Neutrophil (primary cell): Measurements from ENCODE around the gene PDP2.
"Not testable (repeated sequence)": the region's sequence is repeated elsewhere in the genome, so short reads cannot be mapped to it uniquely, and the experiment has no call there.

Source experiments
- H3K27ac ChIP-seq: fragments of 200-600 bp; sonication (generic); 2 replicates; pipeline ENCODE4 v1.5.1; 2016; ENCODE audit warnings: mild to moderate bottlenecking, moderate library complexity
- H3K27me3 ChIP-seq: fragments of 200-600 bp; sonication (generic); 2 replicates; pipeline ENCODE4 v1.6.0; 2016; ENCODE audit warnings: mild to moderate bottlenecking
- H3K36me3 ChIP-seq: fragments of 200-600 bp; sonication (generic); 2 replicates; pipeline ENCODE4 v1.5.1; 2017
- H3K4me1 ChIP-seq, 2 experiments: fragments of 200-600 bp in 1 of 2; sonication (generic) in 1 of 2; 1 replicate in 1 of 2; 2 replicates in 1 of 2; pipeline versions ENCODE4 v1.5.1 to v1.6.1; 2013 to 2016; ENCODE audit warnings: low read depth in 1 of 2, low read length in 1 of 2, mild to moderate bottlenecking in 1 of 2, moderate library complexity in 1 of 2; ENCODE audit not compliant: control insufficient read depth in 1 of 2, insufficient read depth in 1 of 2
- H3K4me3 ChIP-seq, 2 experiments: fragments of 200-600 bp in 1 of 2; sonication (generic) in 1 of 2; 1 replicate in 1 of 2; 2 replicates in 1 of 2; pipeline ENCODE4 v1.5.1; 2013 to 2016; ENCODE audit warnings: low read depth in 1 of 2, low read length in 1 of 2, mild to moderate bottlenecking in 1 of 2, moderate library complexity in 1 of 2
- H3K9me3 ChIP-seq: fragments of 200-600 bp; sonication (generic); 2 replicates; pipeline ENCODE4 v1.5.1; 2016
- TF ChIP-seq, protein P1 (sequence below): fragments of 200-600 bp; sonication (generic); IDR thresholded peaks from 2 replicates; pipeline ENCODE4 v1.5.1; 2016; ENCODE audit warnings: antibody characterized with exemption

The PDP2 gene

DNA sequence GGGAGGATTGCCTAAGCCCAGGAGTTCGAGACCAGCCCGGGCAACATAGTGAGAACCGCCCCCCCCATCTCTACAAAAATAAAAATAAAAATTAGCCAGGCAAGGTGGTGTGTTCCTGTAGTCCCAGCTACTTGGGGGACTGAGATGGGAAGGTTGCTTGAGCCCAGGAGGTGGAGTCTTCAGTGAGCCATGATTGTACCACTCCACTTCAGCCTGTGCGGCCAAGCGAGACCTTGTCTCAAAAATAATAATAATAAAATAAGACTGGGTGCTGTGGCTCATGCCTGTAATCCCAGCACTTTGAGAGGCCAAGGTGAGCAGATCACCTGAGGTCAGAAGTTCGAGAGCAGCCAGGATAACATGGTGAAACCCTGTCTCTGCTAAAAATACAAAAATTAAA, 11.5 kb downstream of the PDP2 start:
- H3K27me3 ChIP-seq = no peaks in the 10 kb centered on the region
- no peaks in the 10 kb centered on the region for H3K36me3 ChIP-seq
- no peak overlapping the region for H3K27ac ChIP-seq
- TF ChIP-seq, protein P1, sequence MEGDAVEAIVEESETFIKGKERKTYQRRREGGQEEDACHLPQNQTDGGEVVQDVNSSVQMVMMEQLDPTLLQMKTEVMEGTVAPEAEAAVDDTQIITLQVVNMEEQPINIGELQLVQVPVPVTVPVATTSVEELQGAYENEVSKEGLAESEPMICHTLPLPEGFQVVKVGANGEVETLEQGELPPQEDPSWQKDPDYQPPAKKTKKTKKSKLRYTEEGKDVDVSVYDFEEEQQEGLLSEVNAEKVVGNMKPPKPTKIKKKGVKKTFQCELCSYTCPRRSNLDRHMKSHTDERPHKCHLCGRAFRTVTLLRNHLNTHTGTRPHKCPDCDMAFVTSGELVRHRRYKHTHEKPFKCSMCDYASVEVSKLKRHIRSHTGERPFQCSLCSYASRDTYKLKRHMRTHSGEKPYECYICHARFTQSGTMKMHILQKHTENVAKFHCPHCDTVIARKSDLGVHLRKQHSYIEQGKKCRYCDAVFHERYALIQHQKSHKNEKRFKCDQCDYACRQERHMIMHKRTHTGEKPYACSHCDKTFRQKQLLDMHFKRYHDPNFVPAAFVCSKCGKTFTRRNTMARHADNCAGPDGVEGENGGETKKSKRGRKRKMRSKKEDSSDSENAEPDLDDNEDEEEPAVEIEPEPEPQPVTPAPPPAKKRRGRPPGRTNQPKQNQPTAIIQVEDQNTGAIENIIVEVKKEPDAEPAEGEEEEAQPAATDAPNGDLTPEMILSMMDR = no peak
- H3K4me1 ChIP-seq = no peaks in the 10 kb centered on the region
- no peak overlapping the region for H3K4me3 ChIP-seq
- H3K9me3 ChIP-seq = no peaks in the 10 kb centered on the region

DNA sequence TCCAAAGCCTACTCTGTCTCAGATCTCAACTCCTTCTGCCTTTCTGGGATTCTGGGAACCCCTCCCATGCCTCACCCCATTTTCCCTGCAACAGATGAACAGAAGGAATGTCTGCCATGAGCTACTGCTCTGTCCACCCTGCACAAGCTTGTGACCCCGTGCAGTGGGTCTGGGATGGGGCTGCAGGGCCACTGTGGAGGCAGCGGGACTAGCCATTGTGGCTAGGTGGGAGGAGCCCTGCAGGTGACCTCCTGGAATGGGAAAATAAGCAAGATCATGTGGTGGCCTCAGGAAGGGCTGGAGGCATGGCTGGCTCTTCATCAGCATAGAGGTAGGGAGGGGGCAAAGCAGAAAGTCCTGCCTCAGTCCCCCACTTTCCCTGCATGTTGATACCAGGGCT, 13.7 kb downstream of the PDP2 start:
- Histone ChIP-seq H3K27me3 (no peaks in the 10 kb centered on the region), H3K4me1 (no peaks in the 10 kb centered on the region), H3K27ac (no peak overlapping the region), H3K4me3 (no peak overlapping the region), H3K9me3 (no peaks in the 10 kb centered on the region), H3K36me3 (no peaks in the 10 kb centered on the region)
- TF ChIP-seq, protein P1 = no peak

DNA sequence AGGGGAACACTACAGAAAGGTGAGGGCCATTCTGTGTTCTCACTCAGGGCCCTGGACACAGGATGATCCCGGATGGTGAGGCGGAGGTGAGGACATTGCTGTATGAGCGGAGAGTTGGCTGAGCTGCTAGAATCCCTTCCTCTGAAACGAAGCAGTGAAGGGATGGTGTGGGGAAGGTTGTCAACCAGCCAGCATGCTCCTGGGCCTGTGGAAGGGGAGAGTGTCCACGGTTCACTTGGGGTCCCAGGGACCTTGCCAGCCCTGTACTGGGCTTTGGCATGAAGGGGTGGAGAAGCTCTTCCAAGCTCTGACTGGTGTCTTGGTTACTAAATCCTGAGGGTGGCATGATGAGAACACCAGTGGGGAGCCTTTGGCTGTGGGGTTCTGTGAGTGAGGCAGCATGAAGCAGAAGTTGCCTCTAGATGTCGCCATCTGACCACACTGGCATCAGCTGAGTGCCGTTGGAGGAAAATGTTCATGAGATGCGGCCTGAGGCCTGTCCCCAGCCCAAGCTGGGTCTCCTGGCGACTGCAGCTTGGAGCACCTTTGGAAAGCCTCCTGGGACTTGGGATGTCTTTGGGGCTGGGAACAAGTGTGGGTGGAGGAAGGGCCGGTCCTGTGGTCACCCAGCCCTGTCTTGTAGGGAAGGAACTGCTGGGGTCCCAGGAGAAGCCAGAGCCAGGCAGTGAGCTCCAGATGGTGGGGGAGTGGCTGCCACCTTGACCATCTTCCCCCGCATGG, 14.8 kb downstream of the PDP2 start:
- Histone ChIP-seq H3K27me3 (no peaks in the 10 kb centered on the region), H3K4me3 (no peak overlapping the region), H3K4me1 (no peaks in the 10 kb centered on the region), H3K9me3 (no peaks in the 10 kb centered on the region), H3K27ac (no peak overlapping the region), H3K36me3 (no peaks in the 10 kb centered on the region)
- TF ChIP-seq, protein P1 = no peak

DNA sequence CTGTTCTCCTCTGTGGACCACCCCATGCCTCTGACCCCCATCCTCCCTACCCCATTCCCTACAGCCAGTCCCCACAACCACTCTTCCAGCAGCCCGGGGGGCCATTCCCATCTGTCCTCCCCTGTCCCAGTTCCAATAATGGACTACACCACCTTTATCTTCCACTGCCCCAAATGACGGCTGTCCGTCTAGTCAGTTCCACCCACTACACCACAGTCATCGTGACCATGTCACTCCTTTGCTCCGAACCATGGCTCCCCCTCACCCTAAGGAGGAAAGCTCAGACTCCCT, 15.3 kb downstream of the PDP2 start:
- Histone ChIP-seq H3K36me3 (no peaks in the 10 kb centered on the region), H3K9me3 (no peaks in the 10 kb centered on the region), H3K4me3 (no peak overlapping the region), H3K27me3 (no peaks in the 10 kb centered on the region), H3K27ac (no peak overlapping the region), H3K4me1 (no peaks in the 10 kb centered on the region)
- TF ChIP-seq, protein P1 = no peak

DNA sequence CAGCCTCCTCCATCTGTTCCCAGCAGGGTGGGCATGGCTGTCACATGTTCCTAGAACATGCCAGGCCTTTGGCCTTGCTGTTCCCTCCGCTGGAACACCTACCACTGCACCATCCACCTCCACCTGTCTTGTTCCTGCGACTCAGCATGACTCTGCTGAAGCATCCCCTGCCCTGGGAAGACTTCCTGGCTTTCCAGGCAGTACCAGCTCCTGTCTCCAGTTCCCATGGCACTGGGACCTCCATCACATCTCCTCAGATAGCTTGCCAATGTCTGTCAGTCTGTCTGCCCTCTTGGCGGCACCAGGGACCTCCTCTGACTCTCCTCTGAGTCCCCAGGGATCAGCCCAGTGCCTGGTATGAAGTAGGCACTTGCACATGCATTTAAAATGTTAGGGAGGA, 15.7 kb downstream of the PDP2 start:
- TF ChIP-seq, protein P1 = no peak
- Histone ChIP-seq H3K27ac (no peak overlapping the region), H3K9me3 (no peaks in the 10 kb centered on the region), H3K4me1 (no peaks in the 10 kb centered on the region), H3K36me3 (no peaks in the 10 kb centered on the region), H3K27me3 (no peaks in the 10 kb centered on the region), H3K4me3 (no peak overlapping the region)

DNA sequence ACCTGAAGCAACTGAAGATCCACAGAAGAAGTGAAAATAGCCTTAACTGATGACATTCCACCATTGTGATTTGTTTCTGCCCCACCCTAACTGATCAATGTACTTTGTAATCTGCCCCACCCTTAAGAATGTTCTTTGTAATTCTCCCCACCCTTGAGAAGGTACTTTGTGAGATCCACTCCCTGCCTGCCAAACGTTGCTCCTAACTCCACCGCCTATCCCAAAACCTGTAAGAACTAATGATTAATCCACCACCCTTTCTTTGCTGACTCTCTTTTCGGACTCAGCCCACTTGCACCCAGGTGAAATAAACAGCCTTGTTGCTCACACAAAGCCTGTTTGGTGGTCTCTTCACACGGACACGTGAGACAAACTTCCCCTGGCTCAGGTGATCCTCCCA, 16.4 kb downstream of the PDP2 start:
- not testable (repeated sequence) for H3K9me3 ChIP-seq, H3K27ac ChIP-seq

More for the DNA sequence above, 16.4 kb downstream of the PDP2 start:
- H3K36me3 ChIP-seq, H3K4me3 ChIP-seq, H3K4me1 ChIP-seq, H3K27me3 ChIP-seq: not testable (repeated sequence)
